Measurements from ENCODE around the gene SEMA6C.
A peak's percentile ranks its signal among the peaks of the same experiment; 100 is the strongest.

SEMA6C gene

DNA sequence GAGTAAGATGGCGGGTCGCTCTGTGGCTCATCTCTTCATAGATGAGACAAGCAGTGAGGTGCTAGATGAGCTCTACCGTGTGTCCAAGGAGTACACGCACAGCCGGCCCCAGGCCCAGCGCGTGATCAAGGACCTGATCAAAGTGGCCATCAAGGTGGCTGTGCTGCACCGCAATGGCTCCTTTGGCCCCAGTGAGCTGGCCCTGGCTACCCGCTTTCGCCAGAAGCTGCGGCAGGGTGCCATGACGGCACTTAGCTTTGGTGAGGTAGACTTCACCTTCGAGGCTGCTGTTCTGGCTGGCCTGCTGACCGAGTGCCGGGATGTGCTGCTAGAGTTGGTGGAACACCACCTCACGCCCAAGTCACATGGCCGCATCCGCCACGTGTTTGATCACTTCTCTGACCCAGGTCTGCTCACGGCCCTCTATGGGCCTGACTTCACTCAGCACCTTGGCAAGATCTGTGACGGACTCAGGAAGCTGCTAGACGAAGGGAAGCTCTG, 12.4 kb upstream of the SEMA6C start:
- DNase-seq (ENCODE audit: low read depth in 2 of 2): no peak
- H3K4me3 ChIP-seq (replicated peaks in 1 of 2; ENCODE audit: low read depth in 2 of 2, low read length in 2 of 2): no peak overlapping the region
- TF ChIP-seq, protein P1, sequence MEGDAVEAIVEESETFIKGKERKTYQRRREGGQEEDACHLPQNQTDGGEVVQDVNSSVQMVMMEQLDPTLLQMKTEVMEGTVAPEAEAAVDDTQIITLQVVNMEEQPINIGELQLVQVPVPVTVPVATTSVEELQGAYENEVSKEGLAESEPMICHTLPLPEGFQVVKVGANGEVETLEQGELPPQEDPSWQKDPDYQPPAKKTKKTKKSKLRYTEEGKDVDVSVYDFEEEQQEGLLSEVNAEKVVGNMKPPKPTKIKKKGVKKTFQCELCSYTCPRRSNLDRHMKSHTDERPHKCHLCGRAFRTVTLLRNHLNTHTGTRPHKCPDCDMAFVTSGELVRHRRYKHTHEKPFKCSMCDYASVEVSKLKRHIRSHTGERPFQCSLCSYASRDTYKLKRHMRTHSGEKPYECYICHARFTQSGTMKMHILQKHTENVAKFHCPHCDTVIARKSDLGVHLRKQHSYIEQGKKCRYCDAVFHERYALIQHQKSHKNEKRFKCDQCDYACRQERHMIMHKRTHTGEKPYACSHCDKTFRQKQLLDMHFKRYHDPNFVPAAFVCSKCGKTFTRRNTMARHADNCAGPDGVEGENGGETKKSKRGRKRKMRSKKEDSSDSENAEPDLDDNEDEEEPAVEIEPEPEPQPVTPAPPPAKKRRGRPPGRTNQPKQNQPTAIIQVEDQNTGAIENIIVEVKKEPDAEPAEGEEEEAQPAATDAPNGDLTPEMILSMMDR (IDR thresholded peaks at IDR 0.05; ENCODE audit: low read depth, low read length): no peak

DNA sequence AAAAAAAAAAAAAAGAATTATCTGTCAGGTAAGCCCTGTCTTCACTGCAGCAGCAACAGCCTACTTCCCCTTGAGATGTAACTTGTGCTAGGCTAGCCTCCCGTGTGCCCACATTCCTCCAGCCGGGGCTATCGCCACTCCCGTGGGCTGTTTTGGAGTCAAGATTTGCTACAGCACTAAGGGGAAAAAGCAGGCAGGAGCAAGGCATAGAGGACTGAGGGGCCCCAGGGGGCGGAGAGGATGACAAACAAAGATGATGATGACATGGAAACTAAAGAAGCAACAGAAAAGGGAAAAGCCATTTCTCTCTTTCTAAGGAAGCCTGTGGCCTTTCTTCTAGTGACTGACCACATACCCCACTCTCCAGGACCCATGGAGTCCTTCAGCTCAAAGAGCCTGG, 11.9 kb upstream of the SEMA6C start:
- TF ChIP-seq, protein P1 (IDR thresholded peaks at IDR 0.05; ENCODE audit: low read depth, low read length): no peak
- DNase-seq (ENCODE audit: low read depth in 2 of 2): no peak
- no peak overlapping the region for H3K4me3 ChIP-seq (replicated peaks in 1 of 2; ENCODE audit: low read depth in 2 of 2, low read length in 2 of 2)

DNA sequence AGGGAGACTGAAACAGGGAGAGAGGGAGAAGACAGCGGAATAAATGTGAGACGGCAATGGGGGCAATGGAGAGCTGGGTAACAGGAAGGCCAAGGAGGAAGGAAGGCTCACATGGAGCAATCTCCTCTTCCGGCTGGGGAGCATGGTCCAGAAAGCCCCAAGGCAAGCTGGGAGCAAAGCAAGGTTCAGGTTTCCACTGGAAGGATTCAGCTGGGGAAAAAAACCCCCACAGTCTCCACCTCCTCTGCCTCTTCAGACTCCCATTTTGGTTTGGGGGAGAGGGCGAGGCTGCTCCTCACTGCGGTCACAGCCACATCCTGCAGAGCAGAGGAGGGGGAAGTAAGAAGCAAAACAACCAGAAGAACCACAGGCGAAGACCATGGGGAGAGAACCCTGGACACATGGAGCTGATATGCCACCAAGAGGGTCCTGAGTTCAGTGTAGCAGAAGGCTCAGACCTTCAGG, 10.7 kb upstream of the SEMA6C start:
- TF ChIP-seq, protein P1 (IDR thresholded peaks at IDR 0.05; ENCODE audit: low read depth, low read length): no peak
- H3K4me3 ChIP-seq (replicated peaks in 1 of 2; ENCODE audit: low read depth in 2 of 2, low read length in 2 of 2): no peak overlapping the region
- no peak for DNase-seq (ENCODE audit: low read depth in 2 of 2)

DNA sequence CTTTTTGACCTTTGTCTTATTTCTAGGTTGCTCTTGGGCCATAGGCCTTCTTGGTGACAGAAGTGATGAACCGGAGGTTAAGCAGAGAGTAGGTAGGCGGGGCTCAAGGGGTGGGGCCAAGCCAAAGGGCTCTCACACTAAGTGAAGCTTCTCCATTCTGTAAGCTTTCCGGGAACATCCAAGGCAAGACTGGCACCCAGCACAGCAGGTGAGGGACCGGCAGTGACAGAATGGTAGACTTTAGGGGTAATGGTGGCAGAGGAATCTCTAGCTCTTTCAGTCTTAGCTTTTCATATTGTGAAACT, 10.0 kb upstream of the SEMA6C start, which contains the start of gene TNFAIP8L2:
Gene TNFAIP8L2, plus strand, starts transcription at position 135 of the 305 bp plus-strand sequence. CDS start 2,049 bp downstream, outside the sequence.
- TF ChIP-seq, protein P1 (IDR thresholded peaks at IDR 0.05; ENCODE audit: low read depth, low read length): no peak
- no peak for DNase-seq (ENCODE audit: low read depth in 2 of 2)
- no peak within 1 kb of the TSS for H3K4me3 ChIP-seq (replicated peaks in 1 of 2; ENCODE audit: low read depth in 2 of 2, low read length in 2 of 2)

DNA sequence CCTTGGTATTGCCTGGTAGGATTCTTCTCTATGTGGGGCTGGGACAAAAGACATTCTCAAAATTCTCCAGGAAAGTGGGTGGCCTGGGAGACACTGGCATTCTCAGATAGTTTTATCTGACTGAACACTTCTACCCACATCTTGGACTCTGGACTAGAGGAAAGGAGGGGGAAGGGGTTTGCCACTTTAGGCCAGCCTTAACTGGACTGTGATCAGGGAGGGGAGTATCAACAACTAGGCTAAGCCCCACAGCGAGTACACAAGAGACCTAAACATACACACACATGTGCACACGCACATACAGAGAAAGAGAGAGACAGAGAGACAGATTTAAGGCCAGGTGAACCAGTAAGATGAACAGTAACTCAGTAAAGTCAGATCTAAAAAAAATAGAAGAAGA, 1.2 kb upstream of the SEMA6C start:
- TF ChIP-seq, protein P1 (IDR thresholded peaks at IDR 0.05; ENCODE audit: low read depth, low read length): no peak
- H3K4me3 ChIP-seq (replicated peaks in 1 of 2; ENCODE audit: low read depth in 2 of 2, low read length in 2 of 2): no peak overlapping the region
- DNase-seq (ENCODE audit: low read depth in 2 of 2): no peak

DNA sequence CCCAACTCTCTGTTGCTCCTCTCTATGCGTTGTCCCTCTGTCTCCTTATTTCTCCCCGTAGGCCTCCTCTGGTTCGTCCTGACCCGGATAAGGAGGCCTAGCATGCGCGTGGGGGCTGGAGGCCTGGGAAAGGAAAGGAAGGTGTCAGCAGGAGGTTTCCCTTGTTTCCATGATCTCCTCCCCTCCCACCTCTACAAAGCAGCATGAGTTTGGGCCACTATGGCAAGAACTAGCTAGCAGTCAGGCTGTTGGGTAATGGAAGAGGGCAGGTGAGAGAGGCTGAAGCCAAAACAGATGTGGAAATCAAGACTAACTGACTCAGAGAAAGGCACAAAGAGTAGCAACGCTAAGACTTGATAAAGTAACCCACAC, 687 bp upstream of the SEMA6C start:
- DNase-seq (ENCODE audit: low read depth in 2 of 2): peak; percentile 54 to 57
- TF ChIP-seq, protein P1 (IDR thresholded peaks at IDR 0.05; ENCODE audit: low read depth, low read length): no peak
- peak overlapping the region; percentile 44 to 73 for H3K4me3 ChIP-seq (replicated peaks in 1 of 2; ENCODE audit: low read depth in 2 of 2, low read length in 2 of 2)

DNA sequence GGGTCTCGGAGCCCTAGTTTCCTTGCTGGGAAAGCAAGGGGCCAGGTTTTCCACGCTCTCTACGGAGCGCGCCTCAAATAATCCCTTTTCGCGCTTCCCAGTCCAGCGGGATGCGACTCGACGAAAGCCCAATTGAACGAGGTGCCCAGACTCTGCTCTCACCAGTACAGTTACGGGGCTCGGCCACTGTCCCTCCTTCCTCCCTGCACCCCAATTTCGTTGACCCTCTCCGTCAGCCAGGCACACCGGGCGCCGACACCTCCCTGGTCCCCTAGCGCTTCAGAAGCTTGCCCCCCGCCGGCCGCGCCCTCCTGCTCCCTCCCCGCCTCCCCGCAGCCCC, 389 bp downstream of the SEMA6C start:
- no peak for DNase-seq (ENCODE audit: low read depth in 2 of 2)
- TF ChIP-seq, protein P1 (IDR thresholded peaks at IDR 0.05; ENCODE audit: low read depth, low read length): no peak
- peak overlapping the region; percentile 66 to 73 for H3K4me3 ChIP-seq (replicated peaks in 1 of 2; ENCODE audit: low read depth in 2 of 2, low read length in 2 of 2)

Measured in cardiac fibroblast (primary cell).